GM19240 (cell line): ENCODE measurements around the gene PRDM1.

Source experiments
- DNase-seq: peaks from one replicate; pipeline ENCODE4 v3.0.0; 2011; ENCODE audit warnings: low spot score; ENCODE audit not compliant: insufficient read length

PRDM1 gene

GRCh38 chr6:106069478-106069877 is 16.7 kb upstream of the PRDM1 start:
- no peak for DNase-seq

GRCh38 chr6:106070636-106071035 is 15.5 kb upstream of the PRDM1 start:
- no peak for DNase-seq

GRCh38 chr6:106072501-106073090 is 13.5 kb upstream of the PRDM1 start:
- no peak for DNase-seq

- DNase-seq = no peak
Measured at GRCh38 chr6:106074146-106074545, 12.0 kb upstream of the PRDM1 start.

- no peak for DNase-seq
Measured at GRCh38 chr6:106076139-106076538, 10.0 kb upstream of the PRDM1 start.

GRCh38 chr6:106077170-106077569 is 9.0 kb upstream of the PRDM1 start:
- DNase-seq = no peak

GRCh38 chr6:106077881-106078280 is 8.3 kb upstream of the PRDM1 start:
- no peak for DNase-seq

GRCh38 chr6:106079961-106080762 is 6.0 kb upstream of the PRDM1 start:
- no peak for DNase-seq

- DNase-seq = no peak
Measured at GRCh38 chr6:106080763-106081095, 5.4 kb upstream of the PRDM1 start.

GRCh38 chr6:106081715-106082114 is 4.4 kb upstream of the PRDM1 start:
- DNase-seq = no peak

GRCh38 chr6:106082735-106083398 is 3.3 kb upstream of the PRDM1 start:
- no peak for DNase-seq

GRCh38 chr6:106083618-106084017 is 2.5 kb upstream of the PRDM1 start:
- no peak for DNase-seq

- no peak for DNase-seq
Measured at GRCh38 chr6:106084106-106084988, 1.8 kb upstream of the PRDM1 start.

- no peak for DNase-seq
Measured at GRCh38 chr6:106084989-106085691, 996 bp upstream of the PRDM1 start.

GRCh38 chr6:106085692-106085983 is 498 bp upstream of the PRDM1 start:
- DNase-seq = no peak

- no peak for DNase-seq
Measured at GRCh38 chr6:106086814-106087175, 659 bp downstream of the PRDM1 start.

- no peak for DNase-seq
Measured at GRCh38 chr6:106087548-106088325, 1.6 kb downstream of the PRDM1 start.

GRCh38 chr6:106090001-106090400 is 3.9 kb downstream of the PRDM1 start:
- DNase-seq = no peak

GRCh38 chr6:106092279-106092678 is 6.1 kb downstream of the PRDM1 start:
- no peak for DNase-seq

- DNase-seq = no peak
Measured at GRCh38 chr6:106094261-106094963, 8.3 kb downstream of the PRDM1 start.
